H9 (cell line): Measurements from ENCODE around the gene HMGXB4. TPM values are rescaled to one million over a fixed set of nuclear protein-coding genes. Genes with fewer than 3 reads are reported as not detected.

Source experiments
- DNase-seq: peaks from one replicate; pipeline ENCODE4 v3.0.0-alpha.2; 2017
- H2AFZ ChIP-seq: one replicate; pipeline ENCODE4 v1.6.1; 2013; ENCODE audit warnings: mild to moderate bottlenecking, low read length, control low read depth, moderate library complexity
- H2AK5ac ChIP-seq: 2 replicates; pipeline ENCODE4 v1.6.1; 2013; ENCODE audit warnings: low read length, control low read depth, mixed read lengths; ENCODE audit not compliant: insufficient read length
- H2BK120ac ChIP-seq: one replicate; pipeline ENCODE4 v1.6.1; 2013; ENCODE audit warnings: low read depth, mild to moderate bottlenecking, low read length, control low read depth, inconsistent platforms; ENCODE audit not compliant: poor library complexity, severe bottlenecking
- H2BK12ac ChIP-seq: 2 replicates; pipeline ENCODE4 v1.6.1; 2013; ENCODE audit warnings: low read length, control low read depth, mixed read lengths, low read depth; ENCODE audit not compliant: insufficient read length
- H2BK15ac ChIP-seq: 2 replicates; pipeline ENCODE4 v1.6.1; 2013; ENCODE audit warnings: low read depth, low read length, control low read depth
- H2BK20ac ChIP-seq: one replicate; pipeline ENCODE4 v1.6.1; 2013; ENCODE audit warnings: low read depth, mild to moderate bottlenecking, low read length, control low read depth, inconsistent platforms; ENCODE audit not compliant: poor library complexity, severe bottlenecking
- H2BK5ac ChIP-seq: 2 replicates; pipeline ENCODE4 v1.6.1; 2013; ENCODE audit warnings: low read length, control low read depth, mixed read lengths; ENCODE audit not compliant: insufficient read length
- H3K14ac ChIP-seq: 2 replicates; pipeline ENCODE4 v1.6.1; 2013; ENCODE audit warnings: low read length, control low read depth; ENCODE audit not compliant: insufficient read depth
- H3K18ac ChIP-seq: 2 replicates; pipeline ENCODE4 v1.6.1; 2013; ENCODE audit warnings: low read depth, mild to moderate bottlenecking, mixed read lengths, low read length, control low read depth; ENCODE audit not compliant: insufficient read length
- H3K23ac ChIP-seq: 2 replicates; pipeline ENCODE4 v1.6.1; 2013; ENCODE audit warnings: low read length, control low read depth, mixed read lengths, low read depth; ENCODE audit not compliant: insufficient read length
- H3K23me2 ChIP-seq: 2 replicates; pipeline ENCODE4 v1.6.1; 2013; ENCODE audit warnings: low read depth, mild to moderate bottlenecking, mixed read lengths, low read length, control low read depth; ENCODE audit not compliant: insufficient read length, poor library complexity, severe bottlenecking
- H3K27ac ChIP-seq: 2 replicates; pipeline ENCODE4 v1.5.1; 2013; ENCODE audit warnings: low read length, control low read depth, mixed read lengths, low read depth; ENCODE audit not compliant: insufficient read length
- H3K27me3 ChIP-seq: 2 replicates; pipeline ENCODE4 v1.6.1; 2013; ENCODE audit warnings: low read length, control low read depth, inconsistent platforms; ENCODE audit not compliant: insufficient read depth
- H3K4ac ChIP-seq: 2 replicates; pipeline ENCODE4 v1.6.1; 2013; ENCODE audit warnings: low read depth, mild to moderate bottlenecking, control low read depth, inconsistent platforms, low read length, moderate library complexity
- H3K4me1 ChIP-seq: 2 replicates; pipeline ENCODE4 v1.6.1; 2013; ENCODE audit warnings: low read length, control low read depth, inconsistent platforms; ENCODE audit not compliant: insufficient read depth
- H3K4me2 ChIP-seq: 2 replicates; pipeline ENCODE4 v1.6.1; 2013; ENCODE audit warnings: low read length, control low read depth, mixed read lengths; ENCODE audit not compliant: insufficient read length, insufficient read depth
- H3K56ac ChIP-seq: 2 replicates; pipeline ENCODE4 v1.6.1; 2013; ENCODE audit warnings: low read depth, mild to moderate bottlenecking, mixed read lengths, low read length, control low read depth; ENCODE audit not compliant: insufficient read length
- H3K79me1 ChIP-seq: 2 replicates; pipeline ENCODE4 v1.6.1; 2013; ENCODE audit warnings: low read depth, mild to moderate bottlenecking, moderate library complexity, low read length, control low read depth, inconsistent platforms; ENCODE audit not compliant: insufficient read depth, poor library complexity, severe bottlenecking
- H3K79me2 ChIP-seq: 2 replicates; pipeline ENCODE4 v1.6.1; 2013; ENCODE audit warnings: low read length, control low read depth, inconsistent platforms; ENCODE audit not compliant: insufficient read depth
- H3K9ac ChIP-seq: 2 replicates; pipeline ENCODE4 v1.6.1; 2013; ENCODE audit warnings: low read length, control low read depth, mixed read lengths; ENCODE audit not compliant: insufficient read length; ENCODE audit errors: extremely low read depth
- H3K9me3 ChIP-seq: one replicate; pipeline ENCODE4 v1.6.1; 2013; ENCODE audit warnings: low read depth, low read length, inconsistent platforms; ENCODE audit not compliant: control insufficient read depth
- H3T11ph ChIP-seq: one replicate; pipeline ENCODE4 v1.6.1; 2013; ENCODE audit warnings: mild to moderate bottlenecking, low read length, control low read depth, inconsistent platforms
- H4K20me1 ChIP-seq: one replicate; pipeline ENCODE4 v1.6.1; 2013; ENCODE audit not compliant: control insufficient read depth, insufficient read length, insufficient read depth
- H4K5ac ChIP-seq: 2 replicates; pipeline ENCODE4 v1.6.1; 2013; ENCODE audit warnings: low read depth, mild to moderate bottlenecking, mixed read lengths, low read length, control low read depth; ENCODE audit not compliant: insufficient read length
- H4K8ac ChIP-seq: replicated peaks from 2 replicates; pipeline ENCODE4 v1.6.1; 2013; ENCODE audit warnings: low read length, control low read depth, mixed read lengths, low read depth; ENCODE audit not compliant: insufficient read length
- H4K91ac ChIP-seq: 2 replicates; pipeline ENCODE4 v1.6.1; 2013; ENCODE audit warnings: low read depth, mild to moderate bottlenecking, moderate library complexity, mixed read lengths, low read length, control low read depth; ENCODE audit not compliant: insufficient read length
- H3K27ac Mint-ChIP-seq, 3 experiments: 2 replicates in 2 of 3; 3 replicates in 1 of 3; pipeline ENCODE4 v1.8.0; 2020 to 2021; ENCODE audit warnings: mixed read lengths in 3 of 3, mild to moderate bottlenecking in 1 of 3, moderate library complexity in 1 of 3
- H3K27me3 Mint-ChIP-seq: 2 replicates; pipeline ENCODE4 v1.8.0; 2021; ENCODE audit warnings: low read depth, mild to moderate bottlenecking, moderate library complexity, mixed read lengths
- H3K36me3 Mint-ChIP-seq, 3 experiments: 2 replicates in 2 of 3; 3 replicates in 1 of 3; pipeline ENCODE4 v1.8.0; 2020 to 2021; ENCODE audit warnings: low read depth in 3 of 3, mixed read lengths in 3 of 3; ENCODE audit not compliant: insufficient read depth in 1 of 3
- H3K4me1 Mint-ChIP-seq, 2 experiments: 2 replicates each; pipeline ENCODE4 v1.8.0; 2020; ENCODE audit warnings: mixed read lengths in 2 of 2
- H3K4me3 Mint-ChIP-seq, 2 experiments: 2 replicates in 1 of 2; 3 replicates in 1 of 2; pipeline ENCODE4 v1.8.0; 2020 to 2021; ENCODE audit warnings: mild to moderate bottlenecking in 2 of 2, mixed read lengths in 2 of 2, moderate library complexity in 1 of 2
- H3K9me3 Mint-ChIP-seq, 2 experiments: 2 replicates in 1 of 2; 3 replicates in 1 of 2; pipeline ENCODE4 v1.8.0; 2020; ENCODE audit warnings: mild to moderate bottlenecking in 2 of 2, mixed read lengths in 2 of 2, moderate library complexity in 1 of 2
- CTCF ChIP-seq: fragments of 200-600 bp; sonication (generic); conservative IDR thresholded peaks from 3 replicates; pipeline ENCODE4 v1.8.0; 2021; ENCODE audit warnings: antibody characterized with exemption, mild to moderate bottlenecking
- WGBS: extraction: QIAGEN DNeasy Blood & Tissue Kit; methylation state at CpG from one replicate; pipeline ENCODE4 v1.1.7; 2013; ENCODE audit warnings: missing lambda C conversion rate, low lambda C conversion rate, mixed read lengths; ENCODE audit not compliant: insufficient read length; ENCODE audit errors: extremely low coverage; 5-methylcytosine and 5-hydroxymethylcytosine counted together
- total RNA-seq: library from RNA; stranded (reverse); gene quantifications from 2 replicates; pipeline ENCODE4 v1.2.1, GENCODE V29; 2021

HMGXB4 gene
- total RNA-seq, 1 experiment from 2014 or later, result 33.5 TPM

- no peaks in the 10 kb centered on the region for H3K4me1 Mint-ChIP-seq
- no peak overlapping the region for H3K14ac ChIP-seq
- H3K79me2 ChIP-seq, result no peaks in the 10 kb centered on the region
- no peak overlapping the region for H3K4me2 ChIP-seq
- H3K4ac ChIP-seq, result no peak overlapping the region
- TF ChIP-seq CTCF, result no peak
- H4K20me1 ChIP-seq, result no peaks in the 10 kb centered on the region
- no peak overlapping the region for H4K8ac ChIP-seq
- H2BK5ac ChIP-seq, result no peak overlapping the region
- H3T11ph ChIP-seq, result no peak overlapping the region
- H3K23ac ChIP-seq, result no peak overlapping the region
- peaks cover 33 to 83% (median 79%) of the 10 kb centered on the region in 3 experiments; a peak in 6 of 7 replicates for H3K36me3 Mint-ChIP-seq
- no CpG with 5 or more reads among the region's 1 CpG for WGBS
- H2AK5ac ChIP-seq, result no peak overlapping the region
- H3K27ac Mint-ChIP-seq, result no peak overlapping the region
- no peak overlapping the region for H2BK120ac ChIP-seq
- H3K18ac ChIP-seq, result no peak overlapping the region
- no peaks in the 10 kb centered on the region for H3K9me3 Mint-ChIP-seq
- no peaks in the 10 kb centered on the region for H3K4me1 ChIP-seq
- H3K27ac ChIP-seq, result no peak overlapping the region
- no peaks in the 10 kb centered on the region for H3K27me3 ChIP-seq
- H2AFZ ChIP-seq, result no peak overlapping the region
- no peak overlapping the region for H3K56ac ChIP-seq
- H3K9me3 ChIP-seq, result no peaks in the 10 kb centered on the region
- H4K91ac ChIP-seq, result no peak overlapping the region
- H3K23me2 ChIP-seq, result no peaks in the 10 kb centered on the region
- no peaks in the 10 kb centered on the region for H3K27me3 Mint-ChIP-seq
- H3K9ac ChIP-seq, result no peak overlapping the region
- DNase-seq, result no peak
- no peaks in the 10 kb centered on the region for H3K79me1 ChIP-seq
- H2BK15ac ChIP-seq, result no peak overlapping the region
- no peak overlapping the region for H2BK12ac ChIP-seq
- no peak overlapping the region for H4K5ac ChIP-seq
- H2BK20ac ChIP-seq, result no peak overlapping the region
- H3K4me3 Mint-ChIP-seq, result no peak overlapping the region
Observed at GRCh38 chr22:35288116-35288515, 30.8 kb downstream of the HMGXB4 start.
